Sigmoid colon (tissue), 7 donors: ENCODE results near the gene ABCC4. TPM values are rescaled to one million over a fixed set of nuclear protein-coding genes. Genes with fewer than 3 reads are reported as not detected.
"Not testable (repeated sequence)": the region's sequence is repeated elsewhere in the genome, so short reads cannot be mapped to it uniquely, and the experiment has no call there.

ENCODE experiments used
- DNase-seq: peaks from one replicate; pipeline ENCODE4 v3.0.0-alpha.2; 2019
- H3K27ac ChIP-seq, 4 donors: fragments of 200-600 bp; sonication (generic); one replicate each; pipeline ENCODE4 v1.5.1; 2016 to 2019; ENCODE audit warnings: mild to moderate bottlenecking in 1 of 4
- H3K27me3 ChIP-seq, 3 donors: fragments of 200-600 bp; sonication (generic); one replicate each; pipeline ENCODE4 v1.5.1; 2019; ENCODE audit warnings: mild to moderate bottlenecking in 1 of 3
- H3K36me3 ChIP-seq, 4 donors: fragments of 200-600 bp; sonication (generic); one replicate each; pipeline ENCODE4 v1.5.1; 2016 to 2019
- H3K4me1 ChIP-seq, 4 donors: fragments of 200-600 bp; sonication (generic); one replicate each; pipeline ENCODE4 v1.5.1; 2017 to 2019
- H3K4me3 ChIP-seq, 4 donors: fragments of 200-600 bp; sonication (generic); one replicate each; pipeline ENCODE4 v1.5.1; 2017 to 2019; ENCODE audit warnings: mild to moderate bottlenecking in 2 of 4, moderate library complexity in 1 of 4
- H3K9me3 ChIP-seq, 4 donors: fragments of 200-600 bp in 3 of 4; sonication (generic) in 3 of 4; one replicate each; pipeline versions ENCODE4 v1.5.1 to v1.6.1; 2013 to 2019
- CTCF ChIP-seq, 4 experiments: fragments of 450-650 bp in 3 of 4; fragments of 200-600 bp in 1 of 4; IDR thresholded peaks; one replicate each; pipeline ENCODE4 v1.5.1; 2016 to 2019; ENCODE audit warnings: antibody characterized with exemption in 4 of 4, mild to moderate bottlenecking in 3 of 4, moderate library complexity in 2 of 4
- EP300 ChIP-seq, 4 donors: sonication (generic); formaldehyde crosslinking; IDR thresholded peaks; one replicate each; pipeline ENCODE4 v1.6.1; 2017; ENCODE audit warnings: antibody characterized with exemption in 4 of 4
- POLR2A ChIP-seq, 2 donors: fragments of 450-650 bp; IDR thresholded peaks; one replicate each; pipeline ENCODE4 v1.6.1; 2016; ENCODE audit warnings: antibody characterized with exemption in 2 of 2, mild to moderate bottlenecking in 2 of 2, moderate library complexity in 2 of 2
- POLR2AphosphoS5 ChIP-seq, 4 donors: sonication (generic); formaldehyde crosslinking; IDR thresholded peaks; one replicate each; pipeline ENCODE4 v1.6.1; 2017; ENCODE audit warnings: antibody characterized with exemption in 4 of 4
- WGBS, 2 donors: extraction: QIAGEN DNeasy Blood & Tissue Kit; methylation state at CpG; one replicate each; pipeline ENCODE4 v1.1.7; 2013; 5-methylcytosine and 5-hydroxymethylcytosine counted together
- intact Hi-C: fragments of 100-400 bp; cut with DNase I; formaldehyde crosslinking; loops from one replicate; pipeline ENCODE4 v1.15.1; 2023
- polyA plus RNA-seq, 3 donors: library from polyadenylated mRNA; stranded (reverse); fragments of 200-250 nt; gene quantifications; one replicate each; pipeline ENCODE4 v1.2.3, GENCODE V29; 2013
- total RNA-seq, 4 donors: library from RNA; depleted of rRNA; stranded (reverse); fragments of >200 nt; gene quantifications; one replicate each; pipeline ENCODE4 v1.1.0, GENCODE V29; 2016
- donor health status: healthy with polysubstance abuse.
- donor health status: Bipolar disorder and iron deficiency.
- donor health status: healthy.

Gene ABCC4
- total and polyA plus RNA-seq, 7 donors: 1.2 to 56.3 (median 24.3) TPM

GRCh38 chr13:95207769-95208366 lies 93.4 kb downstream of the ABCC4 start:
- no peak overlapping the region for H3K27ac ChIP-seq
- peaks cover 8 to 59% (median 10%) of the 10 kb centered on the region in 4 donors for H3K36me3 ChIP-seq
- no peaks in the 10 kb centered on the region for H3K4me1 ChIP-seq
- no peaks in the 10 kb centered on the region for H3K27me3 ChIP-seq
- intact Hi-C loops: no loop called here
- 78 to 82% methylated on average over 12 of the region's 12 CpGs for WGBS, 2 donors
- DNase-seq: no peak
- TF ChIP-seq POLR2A (IDR thresholded peaks at IDR 0.05) (no peak), EP300 (IDR thresholded peaks at IDR 0.05) (no peak), CTCF (IDR thresholded peaks at IDR 0.05) (no peak), POLR2AphosphoS5 (IDR thresholded peaks at IDR 0.05) (no peak)
- no peak overlapping the region for H3K4me3 ChIP-seq
- no peaks in the 10 kb centered on the region for H3K9me3 ChIP-seq

GRCh38 chr13:95206116-95206515 lies 95.1 kb downstream of the ABCC4 start:
- no peaks in the 10 kb centered on the region for H3K9me3 ChIP-seq
- no peak overlapping the region for H3K27ac ChIP-seq
- H3K36me3 ChIP-seq: peaks cover 8 to 72% (median 10%) of the 10 kb centered on the region in 4 donors
- TF ChIP-seq POLR2AphosphoS5 (IDR thresholded peaks at IDR 0.05) (no peak), CTCF (IDR thresholded peaks at IDR 0.05) (no peak), EP300 (IDR thresholded peaks at IDR 0.05) (no peak), POLR2A (IDR thresholded peaks at IDR 0.05) (no peak)
- 22 to 79% methylated on average over 4 of the region's 4 CpGs for WGBS, 2 donors
- intact Hi-C loops: no loop called here
- no peaks in the 10 kb centered on the region for H3K4me1 ChIP-seq
- DNase-seq: no peak
- H3K27me3 ChIP-seq: no peaks in the 10 kb centered on the region
- no peak overlapping the region for H3K4me3 ChIP-seq

- no peaks in the 10 kb centered on the region for H3K27me3 ChIP-seq
- WGBS, 2 donors: 90 to 93% methylated on average over 7 of the region's 7 CpGs
- no peaks in the 10 kb centered on the region for H3K9me3 ChIP-seq
These were observed 97.0 kb downstream of the ABCC4 start for GRCh38 chr13:95204231-95204765.

GRCh38 chr13:95201814-95202651 lies 99.2 kb downstream of the ABCC4 start:
- no peaks in the 10 kb centered on the region for H3K4me1 ChIP-seq
- no peaks in the 10 kb centered on the region for H3K9me3 ChIP-seq
- no peak overlapping the region for H3K27ac ChIP-seq
- no peak overlapping the region for H3K4me3 ChIP-seq
- H3K36me3 ChIP-seq: peaks cover 0 to 58% (median 10%) of the 10 kb centered on the region in 4 donors
- TF ChIP-seq CTCF (IDR thresholded peaks at IDR 0.05): no peak
- TF ChIP-seq POLR2AphosphoS5 (IDR thresholded peaks at IDR 0.05): no peak
- TF ChIP-seq POLR2A (IDR thresholded peaks at IDR 0.05): no peak
- intact Hi-C loops: no loop called here
- no peak for DNase-seq
- 76 to 89% methylated on average over 12 of the region's 12 CpGs for WGBS, 2 donors
- H3K27me3 ChIP-seq: no peaks in the 10 kb centered on the region

More at GRCh38 chr13:95204231-95204765, 97.0 kb downstream of the ABCC4 start:
- intact Hi-C loops: no loop called here
- Histone ChIP-seq H3K27ac (no peak overlapping the region), H3K4me1 (no peaks in the 10 kb centered on the region), H3K4me3 (no peak overlapping the region), H3K36me3 (peaks cover 5 to 74% (median 10%) of the 10 kb centered on the region in 4 donors)
- DNase-seq: no peak
- TF ChIP-seq EP300 (IDR thresholded peaks at IDR 0.05): no peak
- no peak for TF ChIP-seq CTCF (IDR thresholded peaks at IDR 0.05)
- no peak for TF ChIP-seq POLR2A (IDR thresholded peaks at IDR 0.05)
- TF ChIP-seq POLR2AphosphoS5 (IDR thresholded peaks at IDR 0.05): no peak

- H3K36me3 ChIP-seq: peaks cover 0 to 46% (median 3%) of the 10 kb centered on the region in 4 donors
- H3K27me3 ChIP-seq, DNase-seq, H3K4me3 ChIP-seq, intact Hi-C loops, H3K4me1 ChIP-seq, H3K9me3 ChIP-seq, H3K27ac ChIP-seq: not testable (repeated sequence)
- 92 to 95% methylated on average over 13 of the region's 13 CpGs for WGBS, 2 donors
These were observed 100.8 kb downstream of the ABCC4 start for GRCh38 chr13:95200386-95200957.
